ENCODE results near the gene NAA60.

Gene NAA60

DNA sequence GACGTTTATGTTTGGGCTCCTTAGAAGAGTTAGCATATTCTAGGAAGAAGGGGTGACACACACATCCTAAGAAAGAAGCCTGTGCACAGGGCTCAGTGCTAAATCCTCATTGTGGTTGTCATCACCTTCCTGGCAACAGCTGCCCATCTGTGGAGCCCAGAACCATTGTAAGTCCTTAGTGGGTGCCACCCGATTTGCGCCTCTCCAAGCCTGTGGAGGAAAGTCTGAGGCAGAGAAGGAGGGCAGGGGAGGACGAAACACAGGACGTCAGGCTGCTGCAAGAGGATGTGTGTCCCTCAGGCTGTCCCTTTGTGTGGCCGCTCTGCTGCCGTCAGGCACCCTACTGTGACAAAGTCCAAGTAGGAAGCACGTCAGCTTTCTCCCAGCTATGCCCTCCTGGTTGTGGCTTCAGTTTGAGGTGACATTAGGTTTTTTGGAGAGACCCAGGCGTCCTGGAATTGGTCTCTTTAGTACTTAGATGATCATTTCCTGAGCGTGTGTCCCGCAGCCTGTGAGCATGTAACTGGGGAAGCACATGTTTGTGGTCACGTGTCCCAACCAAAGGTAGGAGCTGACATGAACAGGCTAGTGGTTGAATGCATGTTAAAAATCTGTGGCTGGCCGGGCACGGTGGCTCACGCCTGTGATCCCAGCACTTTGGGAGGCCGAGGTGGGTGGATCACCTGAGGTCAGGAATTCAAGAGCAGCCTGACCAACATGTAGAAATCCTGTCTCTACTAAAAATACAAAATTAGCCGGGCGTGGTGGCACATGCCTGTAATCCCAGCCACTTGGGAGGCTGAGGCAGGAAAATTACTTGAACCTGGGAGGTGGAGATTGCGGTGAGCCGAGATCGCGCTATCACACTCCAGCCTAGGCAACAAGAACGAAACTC, 68.1 kb downstream of the NAA60 start:
- DNase-seq (ENCODE audit: low spot score) = no peak

DNA sequence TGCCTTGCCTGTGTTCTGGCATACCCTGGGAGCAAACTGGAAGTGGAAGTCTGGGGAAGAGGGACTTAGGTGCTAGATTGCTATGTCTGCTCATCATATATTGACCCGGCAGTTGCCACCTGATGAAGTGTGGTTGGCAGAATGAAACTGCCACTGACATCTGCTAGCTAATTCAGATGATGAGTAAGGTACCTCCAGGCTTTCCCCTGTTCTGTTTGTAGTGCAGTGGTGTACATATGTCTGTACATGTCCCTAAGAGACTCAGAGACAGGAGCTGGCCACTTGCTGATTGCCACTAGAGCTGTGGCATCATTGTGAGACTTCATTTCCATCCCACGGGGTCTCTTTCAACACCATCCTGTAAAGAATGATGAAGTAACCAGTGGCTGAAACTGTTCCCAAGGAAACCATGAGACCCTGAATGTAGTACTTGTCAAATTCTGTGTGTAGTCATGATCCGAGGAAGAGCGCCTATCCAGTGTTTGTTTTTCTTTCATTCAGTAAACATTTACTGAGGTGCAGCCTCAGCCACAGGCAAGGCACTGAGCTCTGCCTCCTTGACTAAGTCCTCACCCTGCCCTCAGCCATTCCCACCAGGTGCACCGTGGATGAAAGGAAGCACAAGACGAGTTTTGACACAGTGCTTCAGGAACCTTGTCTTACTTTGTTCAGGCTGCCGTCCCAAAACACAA, 70.6 kb downstream of the NAA60 start:
- DNase-seq (ENCODE audit: low spot score) = no peak

DNA sequence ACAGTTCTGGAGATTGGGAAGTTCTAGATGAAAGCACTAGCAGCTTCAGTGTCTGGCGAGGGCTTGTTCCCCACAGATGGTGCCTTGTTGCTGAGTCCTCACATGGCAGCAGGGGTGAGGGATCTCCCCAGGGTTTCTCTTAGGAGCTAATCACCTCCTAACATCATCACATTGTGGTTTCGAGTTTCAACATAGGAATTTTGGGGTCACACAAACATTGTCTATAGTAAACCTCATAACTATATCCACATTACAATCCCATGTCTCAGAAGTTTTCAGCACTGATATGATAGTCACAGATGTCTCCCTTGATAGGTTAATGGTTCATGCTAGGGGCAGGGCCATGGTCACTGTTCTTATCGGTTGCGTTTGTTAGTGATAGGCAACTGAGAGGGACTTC, 71.1 kb downstream of the NAA60 start:
- DNase-seq (ENCODE audit: low spot score) = no peak

DNA sequence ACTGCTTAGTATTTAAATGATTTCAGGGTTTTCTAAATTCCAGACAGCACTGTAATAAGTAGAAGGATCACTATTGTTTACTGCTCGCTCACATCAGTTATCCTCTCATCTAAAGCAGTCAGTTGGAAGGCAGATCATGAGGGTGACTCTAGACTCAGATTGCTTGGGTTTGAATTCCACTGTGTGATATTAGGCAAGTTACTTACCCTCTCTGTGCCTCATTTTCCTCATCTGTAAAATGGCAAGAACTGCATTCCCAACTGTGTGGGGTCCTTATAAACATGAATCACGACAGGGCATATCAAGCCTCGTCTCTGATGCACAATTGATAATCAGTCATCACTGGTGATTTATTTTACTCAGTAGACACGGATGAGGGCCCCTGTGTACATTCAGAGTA, 72.4 kb downstream of the NAA60 start:
- DNase-seq (ENCODE audit: low spot score) = no peak

DNA sequence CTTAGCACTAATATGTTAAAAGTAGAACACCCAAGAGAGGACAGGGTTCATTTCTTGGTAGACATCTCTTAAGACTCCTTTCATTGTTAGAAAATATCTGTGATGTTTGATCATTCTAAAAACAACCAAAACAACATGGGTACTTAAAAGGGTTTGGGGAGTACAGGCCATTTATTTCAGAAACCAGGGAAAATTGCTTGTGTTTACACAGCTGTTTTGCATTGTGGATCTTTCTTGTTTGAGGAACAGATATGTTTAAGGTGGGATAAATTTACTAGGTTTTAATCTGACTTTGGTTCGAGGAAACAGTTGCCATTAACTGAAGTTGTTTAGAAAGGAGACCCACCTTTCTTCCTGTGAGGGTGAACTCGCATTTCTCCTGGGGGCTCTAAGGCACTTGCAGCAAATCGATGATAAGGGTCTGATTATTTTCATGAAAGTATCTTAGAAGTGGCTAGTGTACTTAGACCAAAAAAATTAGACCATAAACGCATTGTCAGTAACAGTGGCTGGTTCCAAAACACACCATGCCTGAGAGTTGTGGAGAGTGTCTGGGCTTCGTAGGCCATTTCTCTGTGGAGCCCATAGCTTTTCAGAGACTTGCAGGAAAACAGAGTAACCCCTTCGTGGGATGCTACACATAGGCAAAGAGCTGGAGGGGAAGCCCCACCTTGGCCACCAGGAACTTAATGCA, 75.0 kb downstream of the NAA60 start:
- DNase-seq (ENCODE audit: low spot score) = no peak

DNA sequence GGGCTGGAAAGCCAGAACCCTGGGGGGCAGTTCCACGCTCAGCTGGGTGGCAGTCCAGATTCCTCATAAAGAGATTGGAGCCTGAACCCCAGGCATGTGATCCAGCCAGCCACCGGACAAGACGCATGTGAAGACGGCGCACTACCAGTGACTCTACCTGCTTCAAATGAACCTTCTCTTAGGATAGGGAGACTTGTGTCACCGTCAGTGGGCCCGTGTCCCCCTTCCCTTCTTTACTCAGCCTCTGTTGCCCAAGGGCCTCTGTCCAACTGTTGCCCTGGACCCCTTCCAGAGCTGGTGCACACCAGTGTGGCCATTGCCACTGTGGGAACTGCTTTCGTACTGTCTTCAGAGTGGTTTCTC, 75.5 kb downstream of the NAA60 start:
- DNase-seq (ENCODE audit: low spot score) = no peak

DNA sequence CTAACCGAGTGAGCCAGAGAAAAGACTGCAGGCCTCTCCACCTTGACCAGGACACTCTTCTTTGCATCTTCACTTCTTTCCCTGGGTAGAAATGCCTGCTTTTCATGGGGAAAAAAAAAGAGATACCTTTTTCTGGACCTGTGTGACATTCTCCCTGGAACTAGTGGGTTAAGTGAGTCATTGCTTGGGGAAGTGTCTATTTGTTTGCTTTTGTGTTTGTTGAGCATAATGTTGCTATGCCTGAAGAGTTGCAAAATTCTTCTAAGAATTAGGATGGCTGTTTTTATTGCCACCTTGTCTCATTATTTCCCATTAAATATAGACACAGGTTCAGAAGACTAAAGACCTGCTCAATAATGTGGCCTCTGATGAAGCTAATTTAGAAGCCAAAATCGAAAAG, 76.1 kb downstream of the NAA60 start:
- no peak for DNase-seq (ENCODE audit: low spot score)

DNA sequence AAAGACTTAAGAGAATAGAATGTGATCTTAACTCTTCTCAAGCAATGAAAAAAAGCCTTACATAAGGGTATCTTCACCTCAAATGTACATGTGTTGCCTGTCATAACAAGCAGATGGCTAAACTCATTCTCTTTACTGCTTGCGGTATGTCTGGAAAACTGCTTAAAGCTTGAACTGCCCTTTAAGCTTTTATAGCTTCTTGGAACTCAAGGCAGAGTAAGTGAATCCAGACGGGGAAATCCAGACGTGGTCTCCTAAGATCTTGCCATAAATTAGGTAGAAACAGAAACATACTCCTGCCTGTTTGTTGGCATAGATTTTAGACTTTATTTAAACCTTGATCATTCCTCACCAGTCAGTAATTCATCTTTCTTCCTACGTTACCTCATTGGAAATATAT, 76.9 kb downstream of the NAA60 start:
- no peak for DNase-seq (ENCODE audit: low spot score)

DNA sequence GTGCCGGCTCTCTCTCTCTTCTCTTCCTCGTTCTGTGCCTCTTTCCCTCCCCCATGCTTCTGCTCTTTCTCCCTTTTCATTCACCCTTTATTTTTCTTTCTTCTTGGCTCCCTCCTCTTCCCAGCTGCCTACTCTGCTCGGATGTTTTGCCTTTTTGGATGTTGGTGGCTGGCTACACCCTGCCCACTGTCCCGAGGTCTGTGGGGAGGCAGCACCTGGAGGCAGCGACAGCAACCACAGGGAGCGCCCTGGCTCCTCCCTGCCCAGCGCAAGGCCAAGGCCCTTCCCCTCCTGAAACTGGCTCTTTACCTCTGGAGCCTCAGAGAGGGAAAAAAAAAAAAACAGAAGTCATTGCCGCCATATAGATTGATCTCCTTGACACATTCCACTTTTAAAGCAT, 77.4 kb downstream of the NAA60 start:
- DNase-seq (ENCODE audit: low spot score) = no peak

DNA sequence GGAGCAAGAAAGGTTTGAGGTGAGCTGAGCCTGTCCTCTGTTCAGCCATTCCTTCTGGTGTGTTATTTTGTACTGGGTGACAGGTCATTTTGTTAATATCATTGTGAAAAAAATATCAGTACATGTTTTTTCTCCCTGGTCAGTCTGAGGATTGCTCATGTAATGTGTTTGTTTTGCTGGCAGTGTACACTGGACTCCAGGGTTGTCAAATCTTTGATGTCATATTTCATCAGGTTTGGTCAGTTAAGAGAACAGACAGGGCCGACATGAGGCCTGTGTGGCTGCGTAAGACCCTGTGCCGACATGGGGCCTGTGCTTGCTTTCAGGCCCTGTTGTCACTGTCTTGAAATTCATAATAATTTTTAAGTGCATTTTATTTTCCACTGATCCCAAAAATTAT, 79.8 kb downstream of the NAA60 start:
- DNase-seq (ENCODE audit: low spot score) = no peak

DNA sequence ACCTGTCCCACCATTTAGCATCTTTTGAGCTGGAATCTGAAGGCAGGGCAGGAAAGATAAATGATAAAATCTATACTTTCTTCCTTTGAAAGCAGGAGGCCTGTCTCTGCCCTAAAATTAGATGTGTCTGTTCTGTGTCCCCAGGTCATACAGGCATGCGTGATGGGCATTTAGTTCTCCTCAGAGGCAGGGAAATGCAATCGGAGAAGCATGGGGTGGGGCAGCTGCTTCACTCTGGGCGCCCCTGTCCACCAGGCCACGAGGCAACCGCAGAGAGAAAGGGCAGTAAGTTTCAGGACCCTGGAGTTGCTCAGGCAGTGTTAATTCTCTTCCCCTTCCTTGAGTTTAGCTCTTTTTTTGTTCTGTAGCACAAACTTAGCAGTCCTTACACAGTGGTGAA, 82.5 kb downstream of the NAA60 start:
- DNase-seq (ENCODE audit: low spot score) = no peak

DNA sequence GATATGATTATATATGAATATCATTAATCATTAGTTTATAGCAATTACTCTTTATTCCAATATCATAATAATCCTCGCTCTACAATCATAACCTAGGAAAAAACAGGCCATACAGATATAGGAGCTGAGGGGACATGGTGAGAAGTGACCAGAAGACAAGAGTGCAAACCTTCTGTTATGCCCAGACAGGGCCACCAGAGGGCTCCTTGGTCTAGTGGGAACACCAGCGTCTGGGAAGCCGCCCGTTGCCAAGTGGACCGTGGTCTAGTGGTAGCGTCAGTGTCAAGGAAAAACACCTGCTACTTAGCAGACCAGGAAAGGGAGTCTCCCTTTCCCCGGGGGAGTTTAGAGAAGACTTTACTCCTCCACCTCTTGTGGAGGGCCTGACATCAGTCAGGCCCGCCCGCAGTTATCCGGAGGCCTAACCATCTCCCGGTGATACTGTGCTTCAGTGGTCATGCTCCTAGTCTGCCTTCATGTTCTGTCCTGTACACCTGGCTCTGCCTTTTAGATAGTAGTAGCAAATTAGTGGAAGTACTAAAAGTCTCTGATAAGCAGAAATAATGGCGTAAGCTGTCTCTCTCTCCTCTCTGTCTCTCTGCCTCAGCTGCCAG, 83.8 kb downstream of the NAA60 start:
- peak; percentile 19 for DNase-seq (ENCODE audit: low spot score)

DNA sequence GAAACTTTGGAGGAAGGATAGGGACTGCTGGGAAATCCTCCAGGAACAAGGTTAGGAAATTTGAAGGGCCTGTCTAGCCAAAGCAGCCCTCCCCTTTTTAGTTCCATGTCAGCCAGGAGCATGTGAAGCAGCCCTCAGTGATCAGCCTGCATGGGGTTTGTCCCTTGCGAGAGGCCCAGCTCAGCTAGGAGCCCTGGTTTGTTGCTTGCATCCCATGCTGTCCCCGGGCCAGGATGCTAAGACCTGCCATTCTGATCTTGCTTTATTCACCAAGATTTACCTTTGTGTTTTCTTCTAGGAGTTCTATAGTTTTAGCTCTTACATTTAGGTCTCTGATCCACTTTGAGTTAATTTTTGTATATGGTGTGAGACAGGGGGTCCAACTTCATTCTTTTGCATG, 84.9 kb downstream of the NAA60 start:
- DNase-seq (ENCODE audit: low spot score) = no peak

DNA sequence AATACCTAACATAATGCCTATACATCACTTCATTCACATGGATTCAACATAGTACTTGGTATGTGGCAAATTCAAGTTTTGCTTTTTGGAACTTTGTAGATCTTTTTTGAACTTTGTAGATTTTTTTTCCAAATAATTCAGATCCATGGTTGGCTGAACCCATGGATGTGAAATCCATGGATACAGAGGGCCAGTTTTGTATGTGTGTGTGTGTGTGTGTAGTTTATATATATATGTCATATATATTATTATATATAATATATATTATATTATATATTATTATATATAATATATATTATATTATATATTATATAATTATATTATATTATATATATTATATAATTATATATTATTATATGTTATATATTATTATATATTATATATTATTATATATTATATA, 85.7 kb downstream of the NAA60 start:
- DNase-seq (ENCODE audit: low spot score) = no peak

DNA sequence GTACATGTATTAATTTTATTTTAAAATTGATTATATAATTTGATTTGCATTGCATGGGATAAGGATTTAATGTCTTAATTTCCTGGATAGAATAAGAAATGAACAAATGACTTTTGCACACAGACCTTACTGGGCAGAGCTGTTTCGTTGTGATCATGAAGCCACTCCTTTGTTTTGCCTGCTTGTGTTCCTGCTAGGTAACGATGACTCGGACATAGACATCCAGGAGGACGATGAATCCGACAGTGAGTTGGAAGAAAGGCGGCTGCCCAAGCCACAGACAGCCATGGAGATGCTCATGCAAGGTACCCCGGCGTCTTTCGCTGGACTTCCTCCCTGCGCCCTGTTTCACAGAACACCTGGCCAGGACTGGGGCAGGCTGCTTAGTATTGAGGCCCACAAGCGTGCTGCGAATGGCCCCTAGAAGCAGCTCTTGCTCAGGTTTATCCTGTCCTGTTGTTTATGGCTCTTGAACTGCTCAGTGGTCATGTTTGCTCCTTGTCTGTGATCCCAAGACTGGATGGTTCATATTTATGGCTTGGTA, 87.0 kb downstream of the NAA60 start:
- no peak for DNase-seq (ENCODE audit: low spot score)

DNA sequence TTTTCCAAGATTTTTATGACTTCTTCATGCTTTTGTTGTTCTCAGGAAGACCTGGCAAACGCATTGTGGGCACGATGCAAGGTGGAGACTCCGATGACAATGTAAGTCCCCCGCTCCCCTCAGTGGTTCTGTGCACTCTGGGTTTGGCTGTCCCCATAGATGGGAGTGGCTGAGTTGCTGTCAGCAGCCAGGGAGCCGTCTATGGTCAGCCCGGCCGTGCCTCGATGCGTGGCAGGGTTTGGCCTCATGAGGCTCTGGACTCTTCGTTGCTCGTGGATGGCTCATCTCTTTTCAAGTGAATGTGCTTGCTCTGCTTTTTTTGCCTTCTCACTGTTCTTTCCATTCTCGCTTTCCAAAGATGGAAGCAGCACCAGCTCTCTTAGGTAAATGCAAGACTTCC, 89.3 kb downstream of the NAA60 start:
- no peak for DNase-seq (ENCODE audit: low spot score)

DNA sequence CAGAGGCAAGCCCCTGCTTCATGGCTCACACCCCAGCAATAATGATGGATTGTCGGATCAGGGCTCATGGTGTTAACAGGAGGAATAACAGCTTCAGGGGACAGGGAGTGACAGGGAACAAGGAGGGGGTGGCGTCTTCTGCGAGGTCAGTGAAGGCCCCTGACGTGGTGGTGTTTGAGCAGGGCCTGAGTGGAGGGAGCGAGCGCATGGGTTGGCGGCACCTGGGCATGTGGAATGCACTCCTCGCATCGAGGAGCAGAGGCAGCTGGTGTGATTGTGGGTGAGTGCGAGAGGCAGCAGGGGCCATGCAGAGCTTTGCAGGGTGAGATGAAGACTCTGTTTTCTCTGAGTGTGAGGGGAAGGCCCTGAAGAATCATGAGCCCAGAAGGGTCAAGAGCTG, 90.6 kb downstream of the NAA60 start:
- DNase-seq (ENCODE audit: low spot score) = no peak

DNA sequence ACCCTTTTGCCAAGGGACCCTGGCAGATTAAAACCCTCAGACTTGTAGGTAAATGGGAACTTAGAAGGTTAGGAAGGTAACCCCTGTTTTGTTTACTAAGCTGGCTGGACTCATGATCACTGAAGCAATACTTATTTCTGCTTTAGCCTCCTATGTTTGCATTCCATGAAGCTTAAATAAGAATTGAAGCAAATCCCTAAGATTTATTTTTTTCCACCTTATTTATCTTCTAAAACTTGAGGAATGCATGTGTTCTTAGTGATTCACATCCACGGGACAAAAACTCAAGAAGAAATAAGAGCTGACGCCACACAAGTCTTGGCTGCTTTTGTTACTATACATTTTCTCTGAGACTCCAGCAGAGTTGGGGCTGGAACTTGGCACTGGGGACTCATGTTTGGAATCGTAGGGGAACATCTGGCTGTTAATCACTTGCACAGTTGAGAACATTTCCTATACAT, 92.8 kb downstream of the NAA60 start:
- no peak for DNase-seq (ENCODE audit: low spot score)

Measured in CD4-positive, alpha-beta T cell treated with Interleukin-6 at 100 ng/mL for 8 hours (primary cell).